Raji (cell line): ENCODE results near the gene PRXL2A.

Experiments
- POLR2A ChIP-seq: IDR thresholded peaks from 2 replicates; pipeline ENCODE4 v1.6.1; 2011; ENCODE audit warnings: low read depth, low read length, control low read depth; ENCODE audit not compliant: insufficient read depth

The PRXL2A gene

DNA sequence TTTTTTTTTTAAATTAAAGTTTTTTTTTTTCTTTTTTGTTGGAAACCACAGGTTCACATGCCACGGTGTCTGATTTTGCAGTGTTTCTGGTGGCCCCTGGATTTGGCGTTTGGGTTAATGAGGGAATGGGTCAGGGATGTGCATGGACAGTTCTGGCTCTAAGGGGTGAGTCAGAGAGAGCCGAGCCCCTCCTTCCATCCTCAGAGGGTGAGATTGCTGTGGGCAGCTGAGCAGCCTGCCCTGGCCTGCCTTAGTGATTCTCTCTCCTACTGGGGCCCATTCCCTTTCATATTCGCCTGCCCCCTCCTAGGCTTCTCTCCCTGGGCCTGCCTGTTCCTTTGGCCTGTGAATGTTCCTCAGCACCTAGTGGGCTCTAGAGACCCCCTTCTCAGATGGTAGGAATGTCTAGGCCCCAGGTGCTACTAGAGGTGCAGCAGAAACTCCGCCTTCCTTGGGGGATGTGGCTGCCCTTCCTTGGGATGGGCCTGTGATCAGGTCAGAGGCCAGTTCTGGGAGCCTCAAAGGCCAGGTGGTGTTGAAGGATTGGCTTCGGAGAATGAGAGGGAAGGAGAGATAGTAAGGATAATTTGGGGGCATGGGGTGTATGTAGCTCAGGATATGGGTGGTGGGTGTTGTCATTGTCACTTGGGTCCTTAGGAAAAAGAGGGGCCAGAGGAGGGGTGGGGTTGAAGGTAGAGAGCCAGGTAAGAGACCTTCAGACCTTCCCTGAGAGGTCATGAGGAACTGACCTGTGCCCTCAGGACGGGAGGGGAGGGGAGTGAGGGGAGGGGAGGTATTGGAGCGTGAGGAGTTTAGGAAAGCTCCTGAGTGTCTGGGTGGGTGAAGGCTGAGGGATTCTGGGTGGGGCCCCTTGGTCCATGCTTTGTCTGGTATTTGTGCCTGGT is 65.6 kb downstream of the PRXL2A start:
- no peak for TF ChIP-seq POLR2A

DNA sequence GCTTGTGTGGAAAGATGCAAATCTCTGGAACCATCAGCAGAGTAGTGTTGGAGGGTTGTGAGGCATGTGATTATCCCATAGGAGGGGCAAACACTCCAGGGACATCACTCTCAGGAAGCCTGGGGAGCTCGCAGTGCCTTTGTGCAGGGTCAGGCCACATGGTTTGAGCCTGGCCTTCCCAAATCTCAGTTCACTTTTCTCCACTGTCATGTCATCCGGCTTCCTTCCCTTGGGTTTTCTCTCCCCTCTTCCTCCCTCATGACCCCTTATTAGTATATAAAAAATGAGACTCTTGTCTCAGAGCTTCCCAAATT is 66.2 kb downstream of the PRXL2A start:
- no peak for TF ChIP-seq POLR2A

DNA sequence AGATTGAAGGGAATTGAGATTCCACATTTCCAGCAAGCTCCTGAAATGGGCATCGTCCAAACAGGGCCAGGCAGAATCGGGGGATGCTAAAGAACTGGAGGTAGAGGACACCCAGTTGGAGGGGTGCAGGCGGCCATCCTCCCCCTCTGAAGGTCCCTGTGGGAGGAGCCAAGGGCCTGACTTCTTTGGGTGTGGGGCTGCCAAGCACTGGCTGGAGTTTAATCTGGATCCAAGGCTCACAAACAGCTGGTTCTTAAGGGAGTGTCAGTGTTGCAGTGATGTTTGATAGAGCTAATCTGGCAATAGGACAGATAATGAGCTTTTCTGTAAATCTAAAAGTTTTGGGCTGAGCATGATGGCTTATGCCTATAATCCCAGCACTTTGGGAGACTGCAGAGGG is 66.6 kb downstream of the PRXL2A start:
- TF ChIP-seq POLR2A: no peak

DNA sequence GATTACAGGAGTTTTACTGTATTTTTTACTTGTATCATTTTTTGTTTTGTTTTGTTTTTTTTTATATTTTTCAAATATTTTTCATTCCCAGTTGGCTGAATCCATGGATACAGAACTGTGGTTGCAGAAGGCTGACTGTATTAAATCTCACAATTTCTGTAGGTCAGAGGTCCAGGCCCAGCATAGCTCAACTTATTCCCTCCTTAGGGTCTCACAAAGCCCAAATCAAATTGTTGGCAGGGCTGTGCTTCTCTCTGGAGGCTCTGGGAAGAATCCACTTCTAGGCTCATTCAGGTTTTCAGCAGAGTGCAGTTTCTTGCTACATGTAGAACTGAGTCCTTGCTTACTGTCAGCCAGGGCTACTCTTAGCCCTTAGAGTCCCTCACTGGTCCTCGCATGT is 68.3 kb downstream of the PRXL2A start:
- TF ChIP-seq POLR2A: no peak

DNA sequence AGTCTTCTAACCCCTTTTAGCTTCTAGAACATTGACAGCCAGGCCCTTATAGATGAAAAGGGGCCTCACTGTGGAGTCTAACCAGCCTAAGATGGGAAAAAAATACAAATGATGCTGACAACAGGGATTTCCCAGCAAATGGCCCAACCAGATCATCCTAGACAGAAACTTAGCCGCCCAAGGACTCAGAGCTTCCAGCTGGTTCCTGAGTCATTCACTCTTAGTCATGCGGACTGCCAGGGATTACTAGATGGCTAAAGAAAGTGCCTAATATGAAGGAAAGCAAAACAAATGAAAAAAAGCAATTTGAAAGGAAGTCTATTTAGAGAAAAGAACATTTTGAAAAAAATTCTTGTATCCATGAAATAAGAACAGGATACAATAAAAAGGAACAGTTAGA is 69.5 kb downstream of the PRXL2A start:
- no peak for TF ChIP-seq POLR2A

DNA sequence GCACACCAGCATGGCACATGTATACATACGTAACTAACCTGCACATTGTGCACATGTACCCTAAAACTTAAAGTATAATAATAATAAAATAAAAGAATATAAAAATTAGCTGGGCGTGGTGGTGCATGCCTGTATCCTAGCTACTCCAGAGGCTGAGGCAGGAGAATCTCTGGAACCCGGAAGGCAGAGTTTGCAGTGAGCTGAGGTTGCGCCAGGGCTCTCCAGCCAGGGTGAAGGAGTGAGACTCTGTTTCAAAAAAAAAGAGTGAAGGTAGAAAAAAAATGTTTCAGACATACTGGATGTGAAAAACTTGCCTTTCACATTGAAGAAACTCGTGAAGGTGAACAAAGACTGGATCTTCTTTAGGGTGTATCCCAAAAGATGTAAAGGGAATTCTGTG is 72.5 kb downstream of the PRXL2A start:
- TF ChIP-seq POLR2A: no peak

DNA sequence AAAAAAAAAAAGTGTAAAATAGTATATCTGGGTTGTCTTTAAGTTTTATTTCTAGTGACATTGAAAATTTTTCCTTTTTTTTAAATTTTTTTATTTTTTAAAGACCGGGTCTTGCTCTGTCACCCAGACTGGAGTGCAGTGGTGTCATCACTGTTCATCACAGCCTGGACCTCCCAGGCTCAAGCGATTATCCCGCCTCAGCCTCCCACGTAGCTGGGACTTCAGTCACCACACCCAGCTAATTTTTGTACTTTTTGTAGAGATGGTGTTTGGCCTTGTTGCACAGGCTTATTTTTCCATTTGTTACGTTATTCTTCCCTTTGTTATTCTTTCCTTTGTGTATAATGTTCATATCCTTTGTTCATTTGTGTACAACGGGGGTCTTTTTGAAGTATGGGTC is 75.9 kb downstream of the PRXL2A start:
- no peak for TF ChIP-seq POLR2A

DNA sequence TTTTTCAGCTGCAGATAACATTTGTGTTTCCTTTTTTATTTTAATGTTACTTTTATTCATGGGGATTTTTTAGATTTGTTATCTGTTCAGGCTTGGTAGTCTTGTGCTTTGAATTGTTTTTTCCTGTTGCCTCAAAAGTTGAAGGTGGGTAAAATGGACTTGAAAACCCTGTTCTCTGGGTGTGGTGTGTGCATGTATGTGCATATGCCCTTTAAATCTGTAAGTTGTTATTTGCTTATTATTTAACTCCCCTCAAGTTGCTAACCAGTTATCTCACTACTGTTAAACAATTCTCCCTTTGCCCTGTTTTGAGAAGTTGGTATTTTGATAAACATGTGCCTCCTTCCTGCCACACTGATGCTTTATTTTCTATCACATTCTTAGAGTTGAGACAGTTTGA is 76.3 kb downstream of the PRXL2A start:
- TF ChIP-seq POLR2A: no peak

DNA sequence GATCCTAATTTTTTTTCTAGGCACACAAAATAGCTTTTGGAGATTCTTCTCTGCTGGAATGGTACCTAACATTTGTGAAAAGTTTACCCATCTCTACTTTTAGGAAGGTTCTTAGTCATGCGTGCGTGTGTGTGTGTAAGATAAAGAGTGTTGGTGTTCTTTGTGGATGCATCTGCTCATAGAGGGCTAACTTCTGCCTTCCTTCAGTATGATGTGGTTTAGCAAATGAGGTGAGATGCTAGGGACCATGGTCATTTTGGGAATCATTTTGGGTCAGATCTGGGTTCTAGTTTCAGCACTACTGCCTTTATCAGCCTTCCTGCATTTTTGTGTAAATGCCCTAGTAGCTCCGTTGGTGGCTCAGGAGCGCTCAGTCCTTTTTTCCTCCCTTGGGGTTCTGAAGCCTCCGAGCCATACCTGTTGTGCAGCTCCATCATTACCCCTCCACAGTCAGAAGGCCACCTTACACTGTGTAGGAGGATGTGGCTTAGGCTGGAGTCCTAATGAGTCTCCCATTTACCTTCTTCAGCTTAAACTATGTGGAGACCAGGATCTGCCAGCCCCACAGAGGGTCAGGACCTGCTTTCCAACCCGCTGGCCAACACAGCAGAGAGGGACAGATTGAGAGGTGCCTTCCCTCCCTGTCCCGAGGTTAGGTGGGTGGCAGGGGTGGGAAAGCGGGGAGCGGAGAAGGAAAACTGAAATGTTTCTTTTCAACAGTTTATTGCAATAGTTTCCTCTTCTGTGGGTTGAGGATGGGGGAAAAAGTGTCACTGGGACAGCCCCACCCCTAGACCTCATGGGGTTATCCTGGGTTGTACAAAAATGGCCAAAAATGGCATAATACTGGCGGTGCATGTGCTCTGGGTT is 77.0 kb downstream of the PRXL2A start:
- TF ChIP-seq POLR2A: no peak

DNA sequence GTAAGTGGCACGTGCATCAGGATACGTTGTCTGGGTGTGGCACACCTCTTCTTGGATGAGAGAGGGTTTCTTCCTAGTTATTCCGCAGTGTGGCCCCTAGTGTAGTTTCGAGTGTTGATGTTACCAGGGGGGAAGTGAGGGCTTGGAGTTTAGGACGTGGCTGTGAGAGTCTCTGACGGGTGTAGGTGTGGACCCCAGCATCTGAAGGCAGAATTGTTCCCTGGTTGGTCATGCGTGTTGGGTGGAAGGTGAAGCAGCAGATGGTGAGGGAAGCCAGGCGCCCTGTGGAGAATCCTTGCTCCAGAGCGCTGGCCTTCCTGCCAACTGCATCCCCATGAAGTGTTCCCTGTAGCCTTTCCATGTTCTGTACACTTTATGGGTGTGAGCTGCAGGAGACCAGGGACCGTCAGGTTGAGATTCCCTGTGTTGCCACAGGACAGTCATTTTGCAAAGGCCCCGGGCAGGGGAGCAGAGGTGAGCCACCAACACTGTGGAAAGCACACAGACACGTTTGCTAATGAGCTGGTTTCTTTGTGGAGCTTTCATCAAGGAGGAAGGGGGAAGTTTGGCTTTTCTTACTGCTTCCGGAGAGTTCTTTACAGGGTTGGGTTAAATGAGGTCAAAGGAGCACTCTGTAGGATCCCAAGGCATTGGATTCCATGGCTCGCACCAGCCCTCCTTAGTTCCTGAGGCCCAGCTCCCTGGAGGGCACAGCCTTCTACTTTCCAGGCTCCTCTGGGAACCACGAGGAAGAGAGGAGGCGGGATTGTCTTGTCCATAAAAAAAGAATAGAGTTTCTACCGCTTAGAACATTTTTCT is 77.8 kb downstream of the PRXL2A start:
- no peak for TF ChIP-seq POLR2A
